AG08396 (cell line): ENCODE data around the gene CPT1C.
A peak's percentile ranks its signal among the peaks of the same experiment; 100 is the strongest.

Source experiments
- DNase-seq: peaks from one replicate; pipeline ENCODE4 v3.0.0; 2012; ENCODE audit warnings: low spot score, mixed read lengths

CPT1C gene

GRCh38 chr19:49690656-49691242, at the start of gene CPT1C:
CPT1C (plus strand) TSS chr19:49691116; CDS start chr19:49692253, 1,137 bp downstream.
- peak; percentile 96 for DNase-seq

GRCh38 chr19:49641688-49642491, 49.0 kb upstream of the CPT1C start, which contains the start of gene SCAF1:
SCAF1 (plus strand) TSS chr19:49642209; CDS start chr19:49645027, 2,818 bp downstream.
- peak; percentile 98 for DNase-seq

DNA sequence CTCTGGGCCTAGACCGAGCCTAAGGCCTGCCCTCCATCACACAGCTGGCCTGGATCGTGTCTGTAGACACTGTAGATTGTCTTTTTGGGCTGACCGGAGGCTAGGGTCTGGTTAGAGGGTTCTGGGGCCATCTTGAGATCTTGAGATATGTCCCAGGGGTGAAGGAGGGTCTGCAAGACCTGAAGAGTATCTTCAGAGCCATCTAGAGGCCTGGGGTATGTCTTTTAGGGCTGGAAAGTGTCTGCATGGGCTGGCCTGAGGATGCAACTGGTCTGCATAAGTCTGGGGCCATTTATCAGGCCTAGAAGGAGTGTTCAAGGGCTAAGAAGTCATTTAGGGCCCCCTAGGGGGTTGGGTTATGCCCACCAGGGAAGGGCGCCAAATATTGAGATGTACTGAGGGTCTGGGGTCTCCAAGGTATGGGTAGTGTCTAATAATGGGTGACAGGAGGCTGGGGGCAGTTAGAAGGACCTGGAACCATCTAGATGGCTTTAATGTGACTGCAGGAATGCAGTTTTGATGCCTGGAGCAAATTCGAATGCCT, 48.4 kb upstream of the CPT1C start:
- no peak for DNase-seq

DNA sequence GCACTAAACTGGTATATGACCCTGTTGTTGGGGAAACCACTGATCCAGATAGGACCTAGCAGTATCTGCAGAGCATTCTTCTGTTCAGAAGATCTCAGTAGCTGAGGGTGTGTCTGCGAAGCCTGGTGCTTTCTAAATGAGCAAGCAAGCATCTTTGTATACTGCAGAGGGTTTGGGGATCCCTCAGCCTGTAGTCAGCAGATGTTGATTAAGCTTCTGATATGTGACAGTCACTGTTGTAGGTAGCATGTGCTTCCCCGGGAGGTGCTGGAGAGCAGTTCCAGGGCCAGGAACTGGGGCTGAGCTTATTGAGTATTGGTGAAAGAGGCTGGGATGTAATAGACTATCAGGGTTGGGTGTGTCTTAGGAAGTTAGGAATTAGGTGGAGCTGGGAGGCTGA, 47.5 kb upstream of the CPT1C start:
- DNase-seq, result no peak

DNA sequence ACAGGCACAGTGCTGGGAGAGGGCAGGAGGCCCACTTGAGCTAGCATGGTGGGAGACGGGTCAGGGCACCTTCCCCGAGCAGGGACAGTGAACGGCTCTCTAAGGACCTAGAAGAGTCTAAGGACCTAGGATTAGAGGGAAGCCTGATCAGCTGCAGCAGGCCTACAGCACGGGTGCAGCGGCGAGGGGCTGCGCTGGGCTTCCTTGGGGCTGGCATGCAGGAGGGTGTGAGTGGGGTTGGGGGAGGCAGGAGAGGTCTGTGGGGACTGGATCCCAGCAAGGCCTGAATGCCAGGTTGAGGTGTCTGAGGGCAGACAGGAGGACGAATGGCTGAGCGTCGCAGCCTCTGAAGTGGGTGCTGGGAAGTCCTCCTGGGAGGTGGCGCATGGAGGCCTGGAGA, 45.3 kb upstream of the CPT1C start:
- no peak for DNase-seq

DNA sequence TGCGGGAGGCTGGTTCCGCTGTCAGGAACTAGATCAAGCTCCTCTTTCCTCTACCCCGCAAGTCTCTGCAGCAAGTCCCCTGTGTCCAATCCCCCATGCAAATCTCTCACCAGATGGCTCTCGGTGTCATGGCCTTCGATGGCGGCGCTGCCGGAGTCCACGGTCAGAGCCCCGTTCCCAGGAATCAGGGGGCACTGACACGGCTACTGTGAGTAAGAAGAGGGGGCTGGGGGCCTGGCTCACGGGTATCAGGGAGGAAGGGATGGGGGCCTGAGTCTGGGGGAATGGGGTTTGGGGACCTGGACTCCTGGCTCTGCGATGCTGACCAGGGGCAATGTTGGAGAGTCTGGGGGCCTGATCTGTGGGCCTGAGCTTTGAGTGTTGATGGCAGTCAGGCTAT, 44.9 kb upstream of the CPT1C start:
- DNase-seq, result no peak

DNA sequence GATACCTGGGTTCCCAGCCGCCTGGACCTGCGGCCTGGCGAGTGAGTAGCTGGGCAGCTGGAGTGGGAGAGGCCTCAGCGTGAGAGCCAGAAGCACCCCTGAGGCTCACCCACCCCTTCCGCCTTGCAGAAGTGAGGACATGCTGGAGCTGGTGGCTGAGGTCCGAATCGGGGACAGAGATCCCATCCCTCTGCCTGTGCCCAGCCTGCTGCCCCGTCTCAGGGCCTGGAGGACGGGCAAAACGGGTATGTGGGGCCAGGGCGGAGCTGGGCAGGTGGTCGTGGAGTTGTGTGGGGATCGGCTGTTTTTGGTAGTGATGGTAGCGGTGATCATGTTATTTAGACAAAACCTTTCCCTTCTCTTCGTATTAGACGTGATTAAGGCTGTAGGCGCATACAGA, 44.3 kb upstream of the CPT1C start:
- DNase-seq, result no peak

GRCh38 chr19:49651029-49651819, 39.7 kb upstream of the CPT1C start:
- DNase-seq, result no peak

- DNase-seq, result no peak
Observed at GRCh38 chr19:49651820-49652550, 38.9 kb upstream of the CPT1C start.

DNA sequence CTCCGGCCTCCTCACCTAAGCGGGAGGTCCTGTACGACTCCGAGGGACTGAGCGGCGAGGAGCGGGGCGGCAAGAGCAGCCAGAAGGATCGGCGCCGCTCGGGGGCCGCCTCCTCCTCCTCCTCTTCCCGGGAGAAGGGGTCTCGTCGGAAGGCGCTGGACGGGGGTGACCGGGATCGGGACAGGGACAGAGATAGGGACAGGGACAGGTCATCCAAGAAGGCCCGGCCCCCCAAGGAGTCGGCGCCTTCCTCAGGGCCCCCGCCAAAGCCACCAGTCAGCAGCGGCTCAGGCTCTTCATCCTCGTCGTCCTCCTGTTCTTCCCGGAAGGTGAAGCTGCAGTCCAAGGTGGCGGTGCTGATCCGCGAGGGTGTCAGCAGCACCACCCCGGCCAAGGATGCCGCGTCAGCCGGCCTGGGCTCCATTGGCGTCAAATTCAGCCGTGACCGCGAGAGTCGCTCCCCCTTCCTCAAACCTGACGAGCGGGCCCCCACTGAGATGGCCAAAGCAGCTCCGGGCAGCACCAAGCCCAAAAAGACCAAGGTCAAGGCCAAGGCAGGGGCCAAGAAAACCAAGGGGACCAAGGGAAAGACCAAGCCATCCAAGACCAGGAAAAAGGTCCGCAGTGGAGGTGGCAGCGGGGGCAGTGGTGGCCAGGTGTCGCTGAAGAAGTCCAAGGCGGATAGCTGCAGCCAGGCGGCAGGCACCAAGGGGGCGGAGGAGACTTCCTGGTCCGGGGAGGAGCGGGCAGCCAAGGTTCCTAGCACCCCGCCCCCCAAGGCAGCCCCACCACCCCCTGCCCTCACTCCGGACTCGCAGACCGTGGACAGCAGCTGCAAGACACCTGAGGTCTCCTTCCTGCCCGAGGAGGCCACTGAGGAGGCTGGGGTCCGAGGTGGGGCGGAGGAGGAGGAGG, 38.1 kb upstream of the CPT1C start:
- DNase-seq, result no peak

GRCh38 chr19:49653466-49653806, 37.5 kb upstream of the CPT1C start:
- DNase-seq, result no peak

- no peak for DNase-seq
Observed at GRCh38 chr19:49654581-49654980, 36.3 kb upstream of the CPT1C start.

DNA sequence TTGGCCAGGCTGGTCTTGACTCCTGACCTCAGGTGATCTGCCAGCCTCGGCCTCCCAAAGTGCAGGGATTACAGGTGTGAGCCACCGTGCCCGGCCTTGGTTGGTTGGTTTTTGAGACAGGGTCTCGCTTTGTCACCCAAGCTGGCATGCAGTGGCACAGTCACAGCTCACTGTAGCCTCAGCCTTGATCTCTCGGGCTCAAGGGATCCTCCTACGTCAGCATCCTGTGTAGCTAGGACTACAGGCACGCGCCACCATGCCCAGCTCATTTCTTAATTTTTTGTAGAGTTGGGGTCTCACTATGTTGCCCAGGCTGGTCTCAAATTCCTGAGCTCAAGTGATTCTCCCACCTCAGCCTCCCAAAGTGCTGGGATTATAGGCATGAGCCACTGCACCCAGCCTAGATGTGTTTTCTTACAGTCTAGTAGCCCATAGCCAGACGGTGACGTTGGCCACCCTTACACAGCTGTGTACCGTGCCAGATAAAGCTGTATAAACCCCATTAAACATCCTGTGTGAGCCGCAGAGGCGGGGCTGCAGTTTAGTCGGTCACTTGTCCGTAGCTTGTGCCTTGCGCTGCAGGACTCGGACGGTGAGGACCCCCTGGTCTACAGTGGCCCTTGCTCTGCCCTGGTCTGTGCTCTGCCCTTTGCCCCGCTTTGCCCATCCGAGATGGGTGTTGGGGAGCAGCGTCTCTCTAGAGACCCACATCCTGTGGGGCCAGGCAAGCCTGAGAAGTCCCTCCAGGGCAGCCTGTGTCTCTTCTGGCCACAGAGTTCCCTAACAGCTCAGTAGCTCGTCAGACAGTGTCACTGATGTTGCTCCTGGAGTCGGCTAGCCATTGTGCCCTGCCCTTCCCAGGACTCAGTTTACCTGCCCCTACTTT, 35.1 kb upstream of the CPT1C start:
- no peak for DNase-seq

DNA sequence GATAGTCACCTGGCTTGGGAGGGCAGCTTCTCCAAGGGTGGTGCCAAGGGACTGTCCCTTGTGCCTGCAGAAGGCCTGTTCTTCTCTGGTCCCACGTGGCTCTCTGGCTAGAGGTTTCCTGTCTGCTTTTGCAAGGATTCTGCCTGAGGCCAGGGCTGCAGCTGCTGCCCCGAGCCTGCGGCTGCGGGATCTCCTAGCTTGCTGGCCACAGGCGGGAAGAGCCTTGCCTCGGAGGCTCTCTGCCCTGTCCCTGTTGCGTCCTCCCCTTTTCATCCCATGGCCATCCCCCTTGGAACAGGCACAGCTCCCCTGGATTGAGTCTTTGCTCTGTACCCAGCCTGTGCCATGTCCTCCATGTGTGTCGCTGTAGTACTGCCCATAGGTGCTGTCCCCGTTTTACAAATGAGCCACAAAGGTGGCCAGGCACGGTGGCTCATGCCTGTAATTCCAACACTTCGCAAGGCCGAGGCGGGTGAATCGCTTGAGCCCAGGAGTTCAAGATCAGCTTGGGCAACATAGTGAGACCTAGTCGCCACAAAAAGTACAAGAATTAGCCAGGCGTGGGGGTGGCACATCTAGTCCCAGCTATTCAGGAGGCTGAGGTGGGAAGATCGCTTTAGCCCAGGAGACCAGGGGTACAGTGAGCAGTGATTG, 34.3 kb upstream of the CPT1C start:
- no peak for DNase-seq

- DNase-seq, result no peak
Observed at GRCh38 chr19:49657493-49658138, 33.3 kb upstream of the CPT1C start.

DNA sequence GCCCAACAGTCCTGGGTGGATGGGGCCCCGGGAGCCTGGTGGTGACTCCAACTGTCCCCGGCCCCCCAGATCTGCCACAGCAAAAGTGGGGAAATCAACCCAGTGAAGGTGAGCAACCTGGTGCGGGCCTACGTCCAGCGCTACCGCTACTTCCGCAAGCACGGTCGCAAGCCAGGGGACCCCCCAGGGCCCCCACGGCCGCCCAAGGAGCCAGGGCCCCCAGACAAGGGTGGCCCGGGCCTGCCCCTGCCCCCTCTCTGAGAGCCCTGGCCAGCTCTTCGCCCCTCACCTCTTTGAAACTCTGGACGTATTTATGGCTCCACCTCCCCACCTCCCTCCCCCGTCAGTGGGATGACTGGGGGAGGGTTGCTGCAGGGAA, 32.8 kb upstream of the CPT1C start:
- no peak for DNase-seq

DNA sequence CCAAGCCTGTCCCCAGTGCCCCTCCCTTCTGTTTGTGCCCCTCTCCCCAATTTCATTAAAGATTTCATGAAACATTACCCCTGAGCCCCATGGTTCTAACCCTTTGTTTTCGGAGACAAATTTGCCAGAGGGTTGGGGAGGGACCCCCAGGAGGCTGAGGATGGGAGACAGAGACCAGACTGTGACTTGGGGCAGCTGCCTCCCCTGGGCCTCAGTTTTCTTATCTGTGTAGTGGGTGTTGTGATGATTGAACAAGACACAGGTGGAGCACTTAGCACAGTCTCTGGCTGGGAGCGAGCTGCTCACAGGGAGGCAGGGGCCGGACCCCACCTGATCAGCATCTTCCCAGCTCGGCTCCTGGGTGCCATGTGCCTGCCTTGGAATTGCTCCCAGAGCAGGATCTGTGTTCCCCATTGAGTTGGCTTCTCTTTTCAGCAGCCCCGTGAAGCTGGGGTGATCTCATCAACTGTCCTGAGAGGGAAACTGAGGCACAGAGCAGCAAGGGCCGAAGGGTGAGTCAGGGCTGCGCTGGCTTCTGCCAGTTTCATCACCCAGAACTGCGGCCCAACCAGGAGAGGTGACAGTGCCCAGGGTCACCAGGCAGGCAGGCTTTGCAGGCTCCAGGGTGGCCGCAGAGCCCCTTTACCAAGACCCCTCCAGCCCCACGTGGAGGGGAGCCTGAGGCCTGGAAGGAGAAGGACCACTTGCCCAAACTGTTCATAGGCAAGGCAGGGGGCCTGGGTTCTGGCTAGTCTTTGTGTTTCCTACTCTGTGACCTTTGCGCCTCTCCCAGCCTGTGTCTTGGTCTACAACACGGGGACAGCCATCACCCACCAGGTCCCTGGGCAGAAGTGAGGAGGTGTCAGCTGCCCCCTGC, 32.1 kb upstream of the CPT1C start:
- DNase-seq, result no peak
